Trophoblast cell (in vitro differentiated cells and primary cell): ENCODE measurements around the gene KAT2A.
A peak's percentile ranks its signal among the peaks of the same experiment; 100 is the strongest.

Experiments used
- DNase-seq, 2 donors: peaks; one replicate each; pipeline ENCODE4 v3.0.0-alpha.2; 2016
- H2AFZ ChIP-seq: 2 replicates; pipeline ENCODE4 v1.6.1; 2013; ENCODE audit warnings: low read length, moderate library complexity, mild to moderate bottlenecking; ENCODE audit not compliant: insufficient read depth, poor library complexity
- H2AK5ac ChIP-seq: 2 replicates; pipeline ENCODE4 v1.6.1; 2013; ENCODE audit warnings: mild to moderate bottlenecking, low read length
- H2BK120ac ChIP-seq: 2 replicates; pipeline ENCODE4 v1.6.1; 2013; ENCODE audit warnings: low read length, mild to moderate bottlenecking, moderate library complexity; ENCODE audit not compliant: insufficient read depth, poor library complexity
- H2BK12ac ChIP-seq: 2 replicates; pipeline ENCODE4 v1.6.1; 2013; ENCODE audit warnings: mild to moderate bottlenecking, low read length, moderate library complexity
- H2BK5ac ChIP-seq: 2 replicates; pipeline ENCODE4 v1.6.1; 2013; ENCODE audit warnings: low read length, low read depth, moderate library complexity, mild to moderate bottlenecking; ENCODE audit not compliant: poor library complexity
- H3K14ac ChIP-seq: 2 replicates; pipeline ENCODE4 v1.6.1; 2013; ENCODE audit warnings: mild to moderate bottlenecking, low read length
- H3K18ac ChIP-seq: 2 replicates; pipeline ENCODE4 v1.6.1; 2013; ENCODE audit warnings: mild to moderate bottlenecking, low read length
- H3K23ac ChIP-seq: 2 replicates; pipeline ENCODE4 v1.6.1; 2013; ENCODE audit warnings: low read length
- H3K27ac ChIP-seq: 2 replicates; pipeline ENCODE4 v1.5.1; 2013; ENCODE audit warnings: low read depth, mild to moderate bottlenecking, inconsistent platforms, low read length, moderate library complexity
- H3K27me3 ChIP-seq: 2 replicates; pipeline ENCODE4 v1.6.1; 2013; ENCODE audit warnings: inconsistent platforms, mild to moderate bottlenecking, low read length, moderate library complexity; ENCODE audit not compliant: insufficient read depth
- H3K36me3 ChIP-seq, 2 experiments: 1 replicate in 1 of 2; 2 replicates in 1 of 2; pipeline ENCODE4 v1.6.1; 2013; ENCODE audit warnings: low read length in 2 of 2, mild to moderate bottlenecking in 2 of 2, moderate library complexity in 1 of 2; ENCODE audit not compliant: insufficient read depth in 2 of 2, control insufficient read depth in 1 of 2
- H3K4ac ChIP-seq: 2 replicates; pipeline ENCODE4 v1.6.1; 2013; ENCODE audit warnings: low read depth, mild to moderate bottlenecking, low read length, moderate library complexity
- H3K4me1 ChIP-seq, 2 experiments: 1 replicate in 1 of 2; 2 replicates in 1 of 2; pipeline ENCODE4 v1.6.1; 2013; ENCODE audit warnings: low read length in 2 of 2, mild to moderate bottlenecking in 2 of 2, moderate library complexity in 1 of 2; ENCODE audit not compliant: insufficient read depth in 2 of 2, control insufficient read depth in 1 of 2
- H3K4me2 ChIP-seq: 2 replicates; pipeline ENCODE4 v1.6.1; 2013; ENCODE audit warnings: inconsistent platforms, mild to moderate bottlenecking, low read length, moderate library complexity
- H3K4me3 ChIP-seq: 2 replicates; pipeline ENCODE4 v1.5.1; 2013; ENCODE audit warnings: mild to moderate bottlenecking, low read depth, low read length, inconsistent platforms
- H3K79me1 ChIP-seq: one replicate; pipeline ENCODE4 v1.6.1; 2013; ENCODE audit warnings: low read length
- H3K79me2 ChIP-seq: 2 replicates; pipeline ENCODE4 v1.6.1; 2013; ENCODE audit warnings: low read length, mild to moderate bottlenecking; ENCODE audit not compliant: control insufficient read depth, insufficient read depth, poor library complexity
- H3K9ac ChIP-seq: 2 replicates; pipeline ENCODE4 v1.6.1; 2013; ENCODE audit warnings: mild to moderate bottlenecking, low read length
- H3K9me3 ChIP-seq: 2 replicates; pipeline ENCODE4 v1.6.1; 2013; ENCODE audit warnings: low read depth, mild to moderate bottlenecking, control low read depth, inconsistent platforms, low read length; ENCODE audit not compliant: insufficient read depth
- H4K12ac ChIP-seq: 2 replicates; pipeline ENCODE4 v1.6.1; 2013; ENCODE audit warnings: low read depth, mild to moderate bottlenecking, low read length, moderate library complexity
- H4K8ac ChIP-seq: 2 replicates; pipeline ENCODE4 v1.6.1; 2013; ENCODE audit warnings: low read depth, mild to moderate bottlenecking, low read length, moderate library complexity
- H4K91ac ChIP-seq: one replicate; pipeline ENCODE4 v1.6.1; 2013; ENCODE audit warnings: low read depth, mild to moderate bottlenecking, low read length, moderate library complexity
- WGBS: extraction: QIAGEN DNeasy Blood & Tissue Kit; methylation state at CpG from one replicate; pipeline ENCODE4 v1.1.7; 2013; ENCODE audit warnings: missing lambda C conversion rate; ENCODE audit not compliant: insufficient read length, insufficient coverage; ENCODE audit errors: extremely low coverage; 5-methylcytosine and 5-hydroxymethylcytosine counted together

Gene KAT2A

GRCh38 chr17:42119301-42119700 lies 1.9 kb downstream of the KAT2A start:
- H3K4me1 ChIP-seq: peaks cover 0 to 16% of the 10 kb centered on the region in 2 experiments
- H2BK120ac ChIP-seq: no peak overlapping the region
- H3K79me1 ChIP-seq: no peaks in the 10 kb centered on the region
- no peak overlapping the region for H2BK5ac ChIP-seq
- H2AK5ac ChIP-seq: no peak overlapping the region
- H3K9me3 ChIP-seq: no peaks in the 10 kb centered on the region
- H4K91ac ChIP-seq: no peak overlapping the region
- no peaks in the 10 kb centered on the region for H3K79me2 ChIP-seq
- DNase-seq: no peak
- H3K4ac ChIP-seq: no peak overlapping the region
- no peak overlapping the region for H3K4me2 ChIP-seq
- H4K12ac ChIP-seq: no peak overlapping the region
- no peak overlapping the region for H3K27ac ChIP-seq
- no CpG with 5 or more reads among the region's 18 CpGs for WGBS
- no peak overlapping the region for H2AFZ ChIP-seq
- no peak overlapping the region for H3K14ac ChIP-seq
- peaks cover 0 to 17% of the 10 kb centered on the region in 2 experiments for H3K36me3 ChIP-seq
- no peak overlapping the region for H2BK12ac ChIP-seq
- no peak overlapping the region for H3K4me3 ChIP-seq
- no peak overlapping the region for H3K23ac ChIP-seq
- H3K9ac ChIP-seq: no peak overlapping the region
- H4K8ac ChIP-seq: no peak overlapping the region
- H3K27me3 ChIP-seq: no peaks in the 10 kb centered on the region
- no peak overlapping the region for H3K18ac ChIP-seq

- H3K27me3 ChIP-seq: no peaks in the 10 kb centered on the region
- H3K4me3 ChIP-seq: no peak overlapping the region
- no peak overlapping the region for H2AK5ac ChIP-seq
- no peaks in the 10 kb centered on the region for H3K79me1 ChIP-seq
- no peak overlapping the region for H2BK120ac ChIP-seq
- no peaks in the 10 kb centered on the region for H3K9me3 ChIP-seq
- H3K18ac ChIP-seq: no peak overlapping the region
- H4K91ac ChIP-seq: no peak overlapping the region
- peaks cover 0 to 16% of the 10 kb centered on the region in 2 experiments for H3K4me1 ChIP-seq
- H3K4me2 ChIP-seq: no peak overlapping the region
- no peak overlapping the region for H2AFZ ChIP-seq
- peak in 1 of 2 donors; percentile 47 for DNase-seq
- H3K27ac ChIP-seq: no peak overlapping the region
- H4K8ac ChIP-seq: no peak overlapping the region
- no peak overlapping the region for H3K9ac ChIP-seq
- no peak overlapping the region for H3K4ac ChIP-seq
- H3K79me2 ChIP-seq: no peaks in the 10 kb centered on the region
- no peak overlapping the region for H2BK12ac ChIP-seq
- H3K14ac ChIP-seq: no peak overlapping the region
- no peak overlapping the region for H2BK5ac ChIP-seq
- WGBS: no CpG with 5 or more reads among the region's 2 CpGs
- H3K36me3 ChIP-seq: peaks cover 3 to 19% of the 10 kb centered on the region in 2 experiments
- H4K12ac ChIP-seq: no peak overlapping the region
- H3K23ac ChIP-seq: no peak overlapping the region
Observed at GRCh38 chr17:42118545-42118944, 2.6 kb downstream of the KAT2A start.

GRCh38 chr17:42118126-42118510 lies 3.0 kb downstream of the KAT2A start:
- no peak overlapping the region for H3K23ac ChIP-seq
- no peak overlapping the region for H4K12ac ChIP-seq
- H3K36me3 ChIP-seq: peaks cover 7 to 17% of the 10 kb centered on the region in 2 experiments
- no peak overlapping the region for H3K9ac ChIP-seq
- no peak overlapping the region for H2AFZ ChIP-seq
- no peak overlapping the region for H4K8ac ChIP-seq
- H3K14ac ChIP-seq: no peak overlapping the region
- no peaks in the 10 kb centered on the region for H3K9me3 ChIP-seq
- H2BK120ac ChIP-seq: no peak overlapping the region
- H3K4me1 ChIP-seq: peaks cover 0 to 16% of the 10 kb centered on the region in 2 experiments
- no peak overlapping the region for H3K4me3 ChIP-seq
- H3K18ac ChIP-seq: no peak overlapping the region
- no CpG with 5 or more reads among the region's 4 CpGs for WGBS
- no peak overlapping the region for H2BK12ac ChIP-seq
- H3K4me2 ChIP-seq: no peak overlapping the region
- no peak overlapping the region for H4K91ac ChIP-seq
- no peaks in the 10 kb centered on the region for H3K27me3 ChIP-seq
- H3K4ac ChIP-seq: no peak overlapping the region
- H3K79me2 ChIP-seq: no peaks in the 10 kb centered on the region
- H2AK5ac ChIP-seq: no peak overlapping the region
- H2BK5ac ChIP-seq: no peak overlapping the region
- no peak overlapping the region for H3K27ac ChIP-seq
- DNase-seq: no peak
- H3K79me1 ChIP-seq: no peaks in the 10 kb centered on the region

GRCh38 chr17:42117397-42118125 lies 3.6 kb downstream of the KAT2A start:
- H3K18ac ChIP-seq: no peak overlapping the region
- no peak for DNase-seq

More at GRCh38 chr17:42117397-42118125, 3.6 kb downstream of the KAT2A start:
- no peaks in the 10 kb centered on the region for H3K79me1 ChIP-seq
- no peak overlapping the region for H4K12ac ChIP-seq
- no peak overlapping the region for H4K8ac ChIP-seq
- peaks cover 0 to 11% of the 10 kb centered on the region in 2 experiments for H3K4me1 ChIP-seq
- H3K79me2 ChIP-seq: no peaks in the 10 kb centered on the region
- H3K23ac ChIP-seq: no peak overlapping the region
- H3K9me3 ChIP-seq: no peaks in the 10 kb centered on the region
- no peak overlapping the region for H2BK120ac ChIP-seq
- H3K9ac ChIP-seq: no peak overlapping the region
- H3K4me3 ChIP-seq: no peak overlapping the region
- no peak overlapping the region for H3K14ac ChIP-seq
- H2AK5ac ChIP-seq: no peak overlapping the region
- no peak overlapping the region for H3K27ac ChIP-seq
- peaks cover 7 to 14% of the 10 kb centered on the region in 2 experiments for H3K36me3 ChIP-seq
- H2BK12ac ChIP-seq: no peak overlapping the region
- no CpG with 5 or more reads among the region's 30 CpGs for WGBS
- no peak overlapping the region for H4K91ac ChIP-seq
- no peak overlapping the region for H2AFZ ChIP-seq
- no peaks in the 10 kb centered on the region for H3K27me3 ChIP-seq
- no peak overlapping the region for H3K4ac ChIP-seq
- H3K4me2 ChIP-seq: no peak overlapping the region
- H2BK5ac ChIP-seq: no peak overlapping the region
